GM08714 (cell line): ENCODE data around the gene ST8SIA1.

ENCODE experiments used
- H3K4me3 ChIP-seq: fragments of 200-500 bp; sonication (Bioruptor generic); 2 replicates; pipeline ENCODE4 v1.5.1; 2014; ENCODE audit warnings: mild to moderate bottlenecking, low read length, inconsistent platforms
- ZNF274 ChIP-seq: IDR thresholded peaks from 2 replicates; pipeline ENCODE4 v1.6.1; 2012; ENCODE audit warnings: mild to moderate bottlenecking, low read depth, low read length

The ST8SIA1 gene

DNA sequence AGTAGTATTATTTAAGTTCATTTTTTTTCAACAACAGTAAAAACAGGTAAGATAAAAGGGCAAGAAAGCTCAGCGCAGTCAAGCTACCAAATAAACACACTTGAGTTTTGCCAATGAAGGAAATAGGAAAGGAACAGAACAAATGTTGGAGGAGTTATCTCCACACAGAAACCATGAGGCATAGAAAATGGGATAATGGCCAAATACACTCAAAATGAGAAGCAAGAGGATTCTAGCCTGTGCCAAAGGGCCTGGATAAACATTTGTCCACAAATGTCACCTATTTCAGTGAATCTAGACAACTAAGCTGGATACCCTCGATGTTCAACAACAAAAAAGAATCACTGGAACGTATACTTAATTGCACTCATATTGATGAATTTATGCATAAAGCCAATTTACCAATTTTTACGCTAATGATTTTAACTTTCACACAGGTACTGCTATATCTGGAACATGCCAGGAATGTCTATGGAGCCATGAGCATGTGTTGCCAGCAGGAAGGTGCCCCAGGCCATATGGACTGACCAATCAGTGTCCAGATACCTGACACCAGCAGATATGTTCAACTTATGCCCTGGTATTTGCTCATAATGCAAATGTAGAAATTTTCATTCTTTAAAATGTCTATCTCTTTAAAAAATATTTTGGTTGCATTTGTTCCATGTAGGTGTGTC lies 21.1 kb downstream of the ST8SIA1 start:
- no peak overlapping the region for H3K4me3 ChIP-seq
- no peak for TF ChIP-seq ZNF274

DNA sequence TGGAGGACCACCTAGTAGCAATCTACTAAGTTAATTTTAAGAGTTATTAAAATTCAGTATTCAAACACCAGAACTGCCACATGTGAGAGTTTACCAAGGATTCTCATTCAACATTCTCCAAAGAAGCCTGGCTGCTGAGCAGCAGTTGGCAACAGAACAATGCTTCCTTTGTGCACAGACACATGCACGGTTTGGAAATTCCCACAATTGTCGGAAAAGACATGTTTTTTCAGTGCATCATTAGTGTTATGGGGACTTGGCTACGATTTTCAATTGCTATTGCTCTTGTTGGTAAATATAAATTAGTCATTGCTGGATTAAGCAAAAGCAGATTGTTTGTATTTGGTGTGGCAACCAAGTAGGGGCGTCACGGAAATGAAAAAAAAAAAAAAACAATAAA lies 22.2 kb downstream of the ST8SIA1 start:
- TF ChIP-seq ZNF274: no peak
- H3K4me3 ChIP-seq: no peak overlapping the region

GRCh38 chr12:22310709-22311108 lies 23.8 kb downstream of the ST8SIA1 start:
- TF ChIP-seq ZNF274: no peak
- no peak overlapping the region for H3K4me3 ChIP-seq

DNA sequence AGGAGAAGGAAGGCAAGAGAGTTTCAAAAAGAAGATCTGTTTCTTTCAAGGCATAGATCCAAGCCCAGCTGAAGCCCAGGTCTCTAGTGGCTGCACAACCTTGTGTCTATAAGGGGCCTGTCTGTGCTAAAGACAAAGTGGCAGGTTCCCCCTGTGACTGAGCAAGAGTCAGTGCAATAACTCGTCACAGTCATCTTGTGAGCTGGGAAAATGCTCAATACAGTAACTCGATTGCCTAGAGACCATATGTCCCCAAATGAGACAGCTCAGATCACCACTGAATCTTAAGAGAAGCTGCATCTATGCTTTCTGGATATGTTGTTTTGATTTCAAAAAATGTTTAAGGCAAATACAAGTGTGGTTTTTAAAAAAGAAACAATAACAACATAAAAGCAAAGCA lies 24.2 kb downstream of the ST8SIA1 start:
- no peak for TF ChIP-seq ZNF274

GRCh38 chr12:22307811-22308210 lies 26.7 kb downstream of the ST8SIA1 start:
- TF ChIP-seq ZNF274: no peak
- no peak overlapping the region for H3K4me3 ChIP-seq

More for the DNA sequence above, 24.2 kb downstream of the ST8SIA1 start:
- H3K4me3 ChIP-seq: no peak overlapping the region

DNA sequence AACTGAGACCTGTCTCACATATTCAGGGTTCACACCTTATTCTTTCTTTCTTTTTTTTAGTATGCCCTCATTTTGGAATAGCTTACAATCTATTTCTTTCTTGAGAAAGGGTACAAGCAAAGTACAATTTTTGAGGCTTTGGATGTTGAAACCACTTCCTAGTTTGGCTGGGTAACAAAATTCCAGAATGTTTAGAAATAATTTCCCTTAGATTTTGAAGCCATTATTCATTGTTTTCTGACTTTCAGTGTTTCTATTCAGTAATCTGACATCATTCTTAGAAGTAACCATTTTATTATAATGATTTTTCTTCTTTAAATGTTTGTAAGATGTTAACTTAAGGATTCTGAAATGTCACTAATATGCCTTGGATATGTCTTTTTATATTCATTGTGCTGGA lies 28.2 kb downstream of the ST8SIA1 start:
- H3K4me3 ChIP-seq: no peak overlapping the region
- no peak for TF ChIP-seq ZNF274

GRCh38 chr12:22304341-22304740 lies 30.2 kb downstream of the ST8SIA1 start:
- TF ChIP-seq ZNF274: no peak
- no peak overlapping the region for H3K4me3 ChIP-seq

DNA sequence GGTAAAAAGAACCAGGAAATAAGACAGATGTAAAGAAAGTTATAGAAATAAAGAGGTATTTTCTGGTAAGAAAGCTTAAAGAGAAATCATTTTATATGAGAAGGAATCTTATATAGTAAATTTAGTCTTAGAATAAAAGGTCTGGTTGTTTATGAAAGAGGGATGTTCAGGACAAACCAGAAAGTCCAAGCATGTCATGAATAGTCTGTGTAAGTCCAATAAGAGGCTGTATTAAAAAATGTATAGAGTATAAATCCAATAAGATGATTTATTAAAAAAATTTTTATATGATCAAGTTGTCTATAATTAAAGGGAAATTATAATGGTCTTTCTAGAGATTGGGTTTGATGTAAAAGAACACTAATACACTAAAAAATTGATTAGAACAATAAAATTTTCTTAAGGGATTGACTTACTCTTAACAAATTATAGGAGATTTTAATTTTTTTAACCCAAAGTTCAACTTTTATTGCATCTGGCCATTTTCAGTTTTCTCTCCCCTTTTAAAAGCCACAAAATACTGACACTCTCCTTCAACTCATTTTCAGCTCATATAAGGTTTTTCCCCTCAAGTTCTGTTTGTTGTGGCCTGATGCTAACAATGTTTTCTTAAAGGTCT lies 35.1 kb downstream of the ST8SIA1 start:
- TF ChIP-seq ZNF274: no peak
- no peak overlapping the region for H3K4me3 ChIP-seq

- TF ChIP-seq ZNF274: no peak
- H3K4me3 ChIP-seq: no peak overlapping the region
Measured at GRCh38 chr12:22289250-22289649, 45.3 kb downstream of the ST8SIA1 start.

- H3K4me3 ChIP-seq: no peak overlapping the region
- no peak for TF ChIP-seq ZNF274
Measured at GRCh38 chr12:22287776-22288621, 46.5 kb downstream of the ST8SIA1 start.

GRCh38 chr12:22287101-22287500 lies 47.4 kb downstream of the ST8SIA1 start:
- no peak for TF ChIP-seq ZNF274
- no peak overlapping the region for H3K4me3 ChIP-seq

DNA sequence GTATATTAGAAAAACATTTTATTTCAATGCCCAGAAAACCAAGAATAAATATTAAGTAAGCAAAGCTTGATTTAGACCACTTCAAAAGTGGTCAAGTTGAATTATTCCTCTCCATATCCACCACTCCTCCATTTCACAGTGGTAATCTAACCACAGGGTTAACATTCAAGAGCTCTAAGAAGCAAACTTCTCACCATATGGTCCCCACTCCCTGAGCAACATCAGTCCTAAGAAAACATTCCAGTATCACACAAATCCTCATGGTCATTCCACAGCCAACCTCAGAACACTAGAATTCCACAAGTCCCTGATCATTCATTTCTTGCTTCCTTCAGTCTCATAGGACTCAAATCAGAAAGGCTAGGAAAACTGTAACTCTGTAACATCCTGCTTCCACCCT lies 47.9 kb downstream of the ST8SIA1 start:
- H3K4me3 ChIP-seq: no peak overlapping the region
- no peak for TF ChIP-seq ZNF274

DNA sequence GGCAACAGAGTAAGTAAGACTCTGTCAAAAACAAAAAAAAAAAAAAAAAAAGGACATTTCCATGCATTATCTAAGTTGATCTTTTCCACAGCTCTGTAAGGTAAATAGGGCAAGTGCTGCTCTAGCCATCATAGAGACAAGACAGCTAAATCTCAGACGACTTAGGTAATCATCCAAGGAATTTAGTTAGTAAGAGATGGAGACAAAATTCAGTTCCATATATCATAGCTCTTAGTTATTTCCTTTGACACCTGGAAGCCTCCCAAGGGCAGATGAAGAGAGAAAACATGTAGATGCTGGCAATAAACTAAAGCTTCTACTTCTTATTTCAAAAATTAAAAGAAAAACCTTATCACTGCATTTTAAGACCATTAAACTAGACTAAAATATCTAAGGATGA lies 48.7 kb downstream of the ST8SIA1 start:
- no peak overlapping the region for H3K4me3 ChIP-seq
- TF ChIP-seq ZNF274: no peak

DNA sequence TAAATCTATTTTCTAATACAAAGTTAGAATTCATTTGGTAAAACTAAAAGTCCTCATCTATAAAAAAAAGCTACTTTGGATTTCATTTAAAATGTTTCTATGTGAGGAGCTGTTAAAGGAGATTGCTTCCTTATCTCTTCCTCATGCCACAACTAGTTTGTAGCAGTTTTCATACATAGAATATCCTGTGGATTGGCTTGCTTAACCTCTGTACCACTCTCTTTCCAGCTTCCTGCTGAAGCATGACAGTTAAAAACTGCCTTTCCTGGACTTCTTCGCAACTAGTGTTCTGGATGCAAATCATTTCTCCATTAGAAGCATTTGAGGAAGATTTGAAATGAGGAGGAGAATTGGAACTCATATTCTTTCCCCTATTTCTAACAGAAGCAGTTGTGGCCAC lies 49.6 kb downstream of the ST8SIA1 start:
- no peak for TF ChIP-seq ZNF274
- no peak overlapping the region for H3K4me3 ChIP-seq

DNA sequence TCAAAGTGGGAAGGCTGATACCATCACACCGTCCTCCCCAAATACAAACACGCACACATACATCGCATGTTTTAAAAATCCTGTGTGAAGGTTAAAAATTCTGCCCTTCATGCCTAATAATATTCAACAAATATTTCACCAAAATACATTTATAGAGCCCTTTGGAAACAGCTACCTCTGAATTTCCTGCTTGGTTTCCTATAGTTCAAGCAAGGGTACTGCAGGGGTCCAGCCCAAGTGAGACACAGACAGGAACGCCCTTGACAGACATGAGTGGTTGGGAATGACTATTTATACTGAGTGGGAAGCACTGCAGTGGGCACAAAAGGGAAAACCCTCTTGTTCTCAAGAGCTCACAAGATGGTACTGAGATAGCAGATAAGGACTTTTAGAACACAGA lies 51.0 kb downstream of the ST8SIA1 start:
- no peak overlapping the region for H3K4me3 ChIP-seq
- TF ChIP-seq ZNF274: no peak
